8988T (cell line): ENCODE results near the gene ACSF2.
A peak's percentile ranks its signal among the peaks of the same experiment; 100 is the strongest.
"Not testable (repeated sequence)": the region's sequence is repeated elsewhere in the genome, so short reads cannot be mapped to it uniquely, and the experiment has no call there.

Experiments used
- DNase-seq: peaks from one replicate; pipeline ENCODE4 v3.0.0; 2011

Gene ACSF2

GRCh38 chr17:50425682-50426471 is at the start of gene ACSF2:
Gene ACSF2, plus strand, starts transcription at chr17:50426218. Its CDS starts 44 bp downstream, at chr17:50426262.
- DNase-seq: peak; percentile 83

GRCh38 chr17:50379351-50380132 is 46.5 kb upstream of the ACSF2 start:
- DNase-seq: no peak

- peak; percentile 7 for DNase-seq
These were observed 45.4 kb upstream of the ACSF2 start for GRCh38 chr17:50380369-50381259.

GRCh38 chr17:50381260-50381815 is 44.7 kb upstream of the ACSF2 start:
- no peak for DNase-seq

- no peak for DNase-seq
These were observed 44.1 kb upstream of the ACSF2 start for GRCh38 chr17:50381920-50382319.

- DNase-seq: no peak
These were observed 43.1 kb upstream of the ACSF2 start for GRCh38 chr17:50382931-50383330.

GRCh38 chr17:50386510-50386909 is 39.5 kb upstream of the ACSF2 start:
- DNase-seq: no peak

GRCh38 chr17:50388728-50389127 is 37.3 kb upstream of the ACSF2 start:
- DNase-seq: no peak

- no peak for DNase-seq
These were observed 36.5 kb upstream of the ACSF2 start for GRCh38 chr17:50389534-50389933.

GRCh38 chr17:50392621-50393020 is 33.4 kb upstream of the ACSF2 start:
- DNase-seq: no peak

GRCh38 chr17:50393700-50394099 is 32.3 kb upstream of the ACSF2 start:
- DNase-seq: no peak

- DNase-seq: no peak
These were observed 31.3 kb upstream of the ACSF2 start for GRCh38 chr17:50394711-50395110.

GRCh38 chr17:50396261-50397110 is 29.5 kb upstream of the ACSF2 start:
- DNase-seq: no peak

- DNase-seq: peak; percentile 83
These were observed 28.7 kb upstream of the ACSF2 start, which contains the start of gene LRRC59 for GRCh38 chr17:50397111-50397918. Gene LRRC59, minus strand, starts transcription at chr17:50397523. Its CDS starts 206 bp downstream, at chr17:50397317.

GRCh38 chr17:50397919-50398285 is 28.1 kb upstream of the ACSF2 start:
- DNase-seq: no peak

GRCh38 chr17:50398672-50399071 is 27.3 kb upstream of the ACSF2 start:
- not testable (repeated sequence) for DNase-seq

- DNase-seq: not testable (repeated sequence)
These were observed 26.4 kb upstream of the ACSF2 start for GRCh38 chr17:50399591-50399990.

GRCh38 chr17:50405351-50405750 is 20.7 kb upstream of the ACSF2 start:
- DNase-seq: not testable (repeated sequence)

GRCh38 chr17:50406578-50406977 is 19.4 kb upstream of the ACSF2 start:
- no peak for DNase-seq

GRCh38 chr17:50407921-50408320 is 18.1 kb upstream of the ACSF2 start:
- no peak for DNase-seq
